SK-N-SH (cell line): ENCODE data around the gene ABHD15. TPM values are rescaled to one million over a fixed set of nuclear protein-coding genes. Genes with fewer than 3 reads are reported as not detected.

Experiments used
- CTCF ChIA-PET: fragments of 300-600, 350-600 bp; formaldehyde crosslinking; extraction: SDS; loops from one replicate; lab custom pipeline; 2021; lab: Yijun Ruan, JAX
- POLR2A ChIA-PET: fragments of 350-600 bp; sonication (Branson Sonifier 250); formaldehyde crosslinking; extraction: SDS; loops from one replicate; lab custom pipeline; 2020; ENCODE audit warnings: antibody characterized with exemption, inconsistent platforms; lab: Yijun Ruan, JAX
- DNase-seq: peaks from one replicate; pipeline ENCODE4 v3.0.0; 2012
- H2AFZ ChIP-seq: fragments of 200-600 bp; sonication (generic); 2 replicates; pipeline ENCODE4 v1.8.1; 2016; ENCODE audit warnings: antibody characterized with exemption, mild to moderate bottlenecking, low read depth
- H3F3A ChIP-seq: fragments of 200-600 bp; sonication (generic); replicated peaks from 2 replicates; pipeline ENCODE3; 2016; ENCODE audit warnings: antibody characterized with exemption, mild to moderate bottlenecking; ENCODE audit not compliant: insufficient read depth
- H3K27ac ChIP-seq, 2 experiments: fragments of 200-500 bp in 1 of 2; fragments of 200-600 bp in 1 of 2; sonication (Bioruptor generic) in 1 of 2; sonication (generic), shearing (Covaris generic) in 1 of 2; 2 replicates each; pipeline versions ENCODE4 v1.5.1 to v1.6.1; 2014 to 2016; ENCODE audit warnings: low read depth in 2 of 2, inconsistent platforms in 1 of 2, low read length in 1 of 2, mild to moderate bottlenecking in 1 of 2, mixed read lengths in 1 of 2
- H3K27me3 ChIP-seq: fragments of 200-600 bp; sonication (generic), shearing (Covaris generic); 2 replicates; pipeline ENCODE4 v1.6.1; 2016; ENCODE audit warnings: mixed run types; ENCODE audit not compliant: insufficient read depth
- H3K36me3 ChIP-seq, 2 experiments: fragments of 200-500 bp in 1 of 2; fragments of 200-600 bp in 1 of 2; sonication (Bioruptor generic) in 1 of 2; sonication (generic) in 1 of 2; replicated peaks in 1 of 2; 2 replicates each; pipeline versions ENCODE3 to v1.5.1; 2014 to 2016; ENCODE audit warnings: low read length in 1 of 2, mild to moderate bottlenecking in 1 of 2; ENCODE audit not compliant: insufficient read depth in 2 of 2, control insufficient read depth in 1 of 2
- H3K4me1 ChIP-seq, 2 experiments: fragments of 200-500 bp in 1 of 2; fragments of 200-600 bp in 1 of 2; sonication (Bioruptor generic) in 1 of 2; sonication (generic), shearing (Covaris generic) in 1 of 2; 2 replicates each; pipeline versions ENCODE4 v1.5.1 to v1.6.1; 2014 to 2016; ENCODE audit warnings: low read depth in 1 of 2, low read length in 1 of 2, mixed run types in 1 of 2; ENCODE audit not compliant: insufficient read depth in 2 of 2, control insufficient read depth in 1 of 2
- H3K4me2 ChIP-seq: fragments of 200-600 bp; sonication (generic), shearing (Covaris generic); 2 replicates; pipeline ENCODE4 v1.6.1; 2017; ENCODE audit warnings: mixed run types
- H3K4me3 ChIP-seq, 2 experiments: fragments of 200-500 bp in 1 of 2; fragments of 200-600 bp in 1 of 2; sonication (Bioruptor generic) in 1 of 2; sonication (generic), shearing (Covaris generic) in 1 of 2; 2 replicates each; pipeline versions ENCODE4 v1.5.1 to v1.8.1; 2014 to 2016; ENCODE audit warnings: low read depth in 2 of 2, inconsistent platforms in 1 of 2, low read length in 1 of 2, mild to moderate bottlenecking in 1 of 2, mixed read lengths in 1 of 2, moderate library complexity in 1 of 2
- H3K79me2 ChIP-seq: fragments of 200-600 bp; sonication (generic); 2 replicates; pipeline ENCODE4 v1.8.1; 2017; ENCODE audit warnings: mild to moderate bottlenecking; ENCODE audit not compliant: insufficient read depth
- H3K9ac ChIP-seq: fragments of 200-600 bp; sonication (generic); 2 replicates; pipeline ENCODE4 v1.6.1; 2017; ENCODE audit warnings: mixed run types
- H3K9me2 ChIP-seq: fragments of 200-600 bp; sonication (generic); 2 replicates; pipeline ENCODE4 v1.6.1; 2017; ENCODE audit warnings: mixed run types
- H3K9me3 ChIP-seq: fragments of 200-600 bp; sonication (generic); 2 replicates; pipeline ENCODE4 v1.6.1; 2017; ENCODE audit warnings: mixed run types, mild to moderate bottlenecking, moderate library complexity
- H4K20me1 ChIP-seq: fragments of 200-600 bp; sonication (generic); 2 replicates; pipeline ENCODE4 v1.6.1; 2017; ENCODE audit warnings: mild to moderate bottlenecking, mixed run types; ENCODE audit not compliant: insufficient read depth
- CHD2 ChIP-seq: fragments of 150-350 bp; IDR thresholded peaks from 2 replicates; pipeline ENCODE4 v1.6.1; 2018; ENCODE audit warnings: low read length; ENCODE audit not compliant: partially characterized antibody
- ELF1 ChIP-seq: IDR thresholded peaks from 2 replicates; pipeline ENCODE4 v1.4.0; 2012
- EZH2phosphoT487 ChIP-seq: fragments of 200-600 bp; sonication (generic); IDR thresholded peaks from 2 replicates; pipeline ENCODE4 v1.6.1; 2017; ENCODE audit warnings: low read depth, mixed run types, mild to moderate bottlenecking, antibody characterized with exemption, moderate library complexity, borderline replicate concordance
- FOSL2 ChIP-seq: IDR thresholded peaks from 2 replicates; pipeline ENCODE4 v1.4.0; 2012; ENCODE audit warnings: low read depth, mild to moderate bottlenecking, moderate library complexity, borderline replicate concordance
- FOXJ3 ChIP-seq: sonication (generic); formaldehyde crosslinking; IDR thresholded peaks from 2 replicates; pipeline ENCODE4 v1.5.1; 2020; ENCODE audit warnings: mild to moderate bottlenecking, missing genetic modification reagents
- GABPA ChIP-seq: IDR thresholded peaks from 2 replicates; pipeline ENCODE4 v1.4.0; 2012; ENCODE audit warnings: low read depth, mild to moderate bottlenecking
- JUND ChIP-seq: IDR thresholded peaks from 2 replicates; pipeline ENCODE4 v1.4.0; 2012
- MXI1 ChIP-seq: IDR thresholded peaks from 2 replicates; pipeline ENCODE4 v1.6.1; 2012; ENCODE audit warnings: mild to moderate bottlenecking, low read depth, low read length, improper control_type of control experiment
- NFIC ChIP-seq: IDR thresholded peaks from 2 replicates; pipeline ENCODE4 v1.4.0; 2012; ENCODE audit warnings: borderline replicate concordance
- NRF1 ChIP-seq: IDR thresholded peaks from 2 replicates; pipeline ENCODE4 v1.6.1; 2012; ENCODE audit warnings: low read depth, mild to moderate bottlenecking, low read length
- RCOR1 ChIP-seq: fragments of 150-350 bp; IDR thresholded peaks from 2 replicates; pipeline ENCODE4 v1.6.1; 2017; ENCODE audit warnings: antibody characterized with exemption, low read length
- SIN3A ChIP-seq: IDR thresholded peaks from 2 replicates; pipeline ENCODE4 v1.6.1; 2012; ENCODE audit warnings: low read depth, mild to moderate bottlenecking, low read length, moderate library complexity, borderline replicate concordance
- TCF12 ChIP-seq: IDR thresholded peaks from 2 replicates; pipeline ENCODE4 v1.4.0; 2012
- WGBS: methylation state at CpG from one replicate; pipeline ENCODE4 v1.1.6; 2017; ENCODE audit warnings: low lambda C conversion rate; 5-methylcytosine and 5-hydroxymethylcytosine counted together
- polyA plus RNA-seq, 3 experiments: library from polyadenylated mRNA; depleted of rRNA; stranded (reverse); fragments of >200 nt; gene quantifications; 2 replicates each; pipeline ENCODE4 v1.2.3, GENCODE V29; 2012
- TF ChIP-seq, protein P1 (sequence below): IDR thresholded peaks from 2 replicates; pipeline ENCODE4 v1.6.1; 2012; ENCODE audit warnings: mild to moderate bottlenecking, low read depth, low read length, moderate library complexity
- TF ChIP-seq, protein P2 (sequence below): fragments of 200-600 bp; sonication (generic); IDR thresholded peaks from 2 replicates; pipeline ENCODE4 v1.6.1; 2017; ENCODE audit warnings: antibody characterized with exemption, mild to moderate bottlenecking, moderate library complexity
- TF ChIP-seq, protein P3 (sequence below): fragments of 150-350 bp; IDR thresholded peaks from 2 replicates; pipeline ENCODE4 v1.6.1; 2017; ENCODE audit warnings: antibody characterized with exemption, low read length, low read depth, borderline replicate concordance
- TF ChIP-seq, protein P4 (sequence below): fragments of 150-350 bp; IDR thresholded peaks from 2 replicates; pipeline ENCODE4 v1.6.1; 2016; ENCODE audit warnings: mild to moderate bottlenecking, low read depth, low read length
- TF ChIP-seq, protein P5 (sequence below): IDR thresholded peaks from 2 replicates; pipeline ENCODE4 v1.4.0; 2012; ENCODE audit warnings: low read depth, borderline replicate concordance

Gene ABHD15
- polyA plus RNA-seq, 1 of the 3 experiments (the other 2 are of a cell fraction) = 7.0 TPM

DNA sequence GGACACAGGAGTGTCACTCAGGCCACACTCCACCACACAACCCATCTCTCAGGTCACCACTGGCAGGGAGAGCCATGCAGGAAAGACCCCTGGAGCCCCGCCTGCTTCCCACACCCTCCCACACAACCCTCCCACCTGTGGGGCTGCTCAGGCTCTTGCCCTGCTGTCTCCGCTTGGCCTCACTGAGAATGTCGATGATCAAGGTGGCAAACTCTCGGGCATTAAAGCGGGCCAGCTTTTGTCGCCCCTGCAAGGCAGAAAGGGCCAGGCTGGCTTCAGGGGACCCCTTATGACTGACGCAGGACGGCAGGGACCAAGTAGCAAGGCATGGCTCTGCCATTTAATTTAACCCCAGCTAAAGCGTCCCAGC lies 10.1 kb upstream of the ABHD15 start:
- peaks cover 7% of the 10 kb centered on the region; the same call in 1 of the 2 replicates for H3K79me2 ChIP-seq
- H3K9me3 ChIP-seq = no peaks in the 10 kb centered on the region
- peaks cover 9 to 79% of the 10 kb centered on the region in 2 experiments for H3K36me3 ChIP-seq
- no peak for DNase-seq
- H3K9ac ChIP-seq = no peak overlapping the region
- no peak overlapping the region for H3K4me2 ChIP-seq
- TF ChIP-seq FOXJ3 (no peak), NFIC (no peak), EZH2phosphoT487 (no peak), MXI1 (no peak)
- no peak overlapping the region for H3K4me3 ChIP-seq
- peaks cover 11% of the 10 kb centered on the region for H4K20me1 ChIP-seq
- H2AFZ ChIP-seq = no peak overlapping the region
- H3K27ac ChIP-seq = no peak overlapping the region
- H3F3A ChIP-seq = peaks cover 5% of the 10 kb centered on the region
- ChIA-PET POLR2A (interaction anchor here (1.5 kb wide), 1 partner anchor 11 kb away, joined by 6 read pairs; no protein-coding TSS in a partner anchor), CTCF (interaction anchor here (0.8 to 12.7 kb wide), 4 partner anchors 7 to 517 kb away, joined by 4 to 166 read pairs (median 68); partner anchors contain the start of genes ABHD15, ANKRD13B and TP53I13)
- no peaks in the 10 kb centered on the region for H3K27me3 ChIP-seq
- H3K4me1 ChIP-seq = peaks cover 0 to 13% of the 10 kb centered on the region in 2 experiments; a peak in 1 of 4 replicates
- 100% methylated on average over 3 of the region's 9 CpGs for WGBS
- no peaks in the 10 kb centered on the region for H3K9me2 ChIP-seq

DNA sequence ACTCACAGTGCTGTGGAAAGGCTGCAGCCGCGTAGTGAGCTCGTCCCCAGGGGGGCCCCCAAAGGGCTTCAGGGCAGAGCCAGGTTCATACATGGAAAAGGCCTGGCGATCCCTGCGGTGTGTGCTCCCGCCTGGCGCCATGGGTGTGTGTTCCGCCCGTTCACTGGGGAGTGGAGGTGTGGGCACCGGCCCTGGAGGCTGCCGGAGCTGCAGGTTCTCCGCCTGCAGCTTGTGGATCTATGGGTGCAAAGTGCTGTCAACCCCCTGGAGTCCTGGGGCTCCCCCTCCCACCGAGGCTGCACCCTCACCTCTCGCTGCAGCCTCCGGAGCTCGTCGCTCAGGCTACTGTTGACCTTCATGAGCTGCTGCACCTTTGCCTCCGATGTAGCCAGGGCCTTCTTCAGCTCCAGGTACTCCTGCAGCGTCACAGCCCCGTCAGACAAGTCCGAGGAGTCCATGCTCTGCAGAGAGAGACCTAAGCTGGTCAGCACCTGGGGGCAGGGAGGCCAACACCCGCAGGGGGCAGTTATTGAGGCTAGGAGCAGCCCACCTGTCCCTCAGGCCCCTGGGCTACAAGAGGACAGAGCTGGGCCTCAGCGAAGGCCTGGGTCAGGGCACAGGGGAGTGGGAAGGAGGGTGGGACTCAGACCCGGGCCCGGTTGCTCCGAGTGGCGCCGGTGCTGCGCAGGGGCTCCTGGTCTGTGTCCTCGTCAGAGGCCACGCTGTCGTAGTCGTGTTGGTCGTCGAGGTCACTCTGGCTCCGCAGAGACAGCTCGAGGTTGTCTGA lies 9.6 kb upstream of the ABHD15 start:
- H3K9ac ChIP-seq = no peak overlapping the region
- peaks cover 9% of the 10 kb centered on the region for H4K20me1 ChIP-seq
- 98% methylated on average over 15 of the region's 37 CpGs for WGBS
- H3F3A ChIP-seq = peaks cover 5% of the 10 kb centered on the region
- H3K4me3 ChIP-seq = no peak overlapping the region
- peaks cover 0 to 16% of the 10 kb centered on the region in 2 experiments; a peak in 1 of 4 replicates for H3K4me1 ChIP-seq
- H3K4me2 ChIP-seq = no peak overlapping the region
- DNase-seq = no peak
- peaks cover 6% of the 10 kb centered on the region; the same call in 1 of the 2 replicates for H3K79me2 ChIP-seq
- ChIA-PET CTCF (interaction anchor here (0.8 to 12.7 kb wide), 6 partner anchors 6 to 517 kb away, joined by 3 to 166 read pairs (median 10); partner anchors contain the start of genes ABHD15, ANKRD13B and TP53I13), POLR2A (interaction anchor here (0.6 to 1.5 kb wide), 2 partner anchors 11 to 683 kb away, joined by 3 to 6 read pairs; no protein-coding TSS in a partner anchor)
- no peak overlapping the region for H3K27ac ChIP-seq
- no peak overlapping the region for H2AFZ ChIP-seq
- H3K9me2 ChIP-seq = no peaks in the 10 kb centered on the region
- peaks cover 9 to 73% of the 10 kb centered on the region in 2 experiments for H3K36me3 ChIP-seq
- no peaks in the 10 kb centered on the region for H3K9me3 ChIP-seq
- no peaks in the 10 kb centered on the region for H3K27me3 ChIP-seq
- TF ChIP-seq CHD2 = no peak
- TF ChIP-seq ELF1 = no peak
- TF ChIP-seq, protein P1, sequence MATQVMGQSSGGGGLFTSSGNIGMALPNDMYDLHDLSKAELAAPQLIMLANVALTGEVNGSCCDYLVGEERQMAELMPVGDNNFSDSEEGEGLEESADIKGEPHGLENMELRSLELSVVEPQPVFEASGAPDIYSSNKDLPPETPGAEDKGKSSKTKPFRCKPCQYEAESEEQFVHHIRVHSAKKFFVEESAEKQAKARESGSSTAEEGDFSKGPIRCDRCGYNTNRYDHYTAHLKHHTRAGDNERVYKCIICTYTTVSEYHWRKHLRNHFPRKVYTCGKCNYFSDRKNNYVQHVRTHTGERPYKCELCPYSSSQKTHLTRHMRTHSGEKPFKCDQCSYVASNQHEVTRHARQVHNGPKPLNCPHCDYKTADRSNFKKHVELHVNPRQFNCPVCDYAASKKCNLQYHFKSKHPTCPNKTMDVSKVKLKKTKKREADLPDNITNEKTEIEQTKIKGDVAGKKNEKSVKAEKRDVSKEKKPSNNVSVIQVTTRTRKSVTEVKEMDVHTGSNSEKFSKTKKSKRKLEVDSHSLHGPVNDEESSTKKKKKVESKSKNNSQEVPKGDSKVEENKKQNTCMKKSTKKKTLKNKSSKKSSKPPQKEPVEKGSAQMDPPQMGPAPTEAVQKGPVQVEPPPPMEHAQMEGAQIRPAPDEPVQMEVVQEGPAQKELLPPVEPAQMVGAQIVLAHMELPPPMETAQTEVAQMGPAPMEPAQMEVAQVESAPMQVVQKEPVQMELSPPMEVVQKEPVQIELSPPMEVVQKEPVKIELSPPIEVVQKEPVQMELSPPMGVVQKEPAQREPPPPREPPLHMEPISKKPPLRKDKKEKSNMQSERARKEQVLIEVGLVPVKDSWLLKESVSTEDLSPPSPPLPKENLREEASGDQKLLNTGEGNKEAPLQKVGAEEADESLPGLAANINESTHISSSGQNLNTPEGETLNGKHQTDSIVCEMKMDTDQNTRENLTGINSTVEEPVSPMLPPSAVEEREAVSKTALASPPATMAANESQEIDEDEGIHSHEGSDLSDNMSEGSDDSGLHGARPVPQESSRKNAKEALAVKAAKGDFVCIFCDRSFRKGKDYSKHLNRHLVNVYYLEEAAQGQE = no peak
- TF ChIP-seq, protein P2, sequence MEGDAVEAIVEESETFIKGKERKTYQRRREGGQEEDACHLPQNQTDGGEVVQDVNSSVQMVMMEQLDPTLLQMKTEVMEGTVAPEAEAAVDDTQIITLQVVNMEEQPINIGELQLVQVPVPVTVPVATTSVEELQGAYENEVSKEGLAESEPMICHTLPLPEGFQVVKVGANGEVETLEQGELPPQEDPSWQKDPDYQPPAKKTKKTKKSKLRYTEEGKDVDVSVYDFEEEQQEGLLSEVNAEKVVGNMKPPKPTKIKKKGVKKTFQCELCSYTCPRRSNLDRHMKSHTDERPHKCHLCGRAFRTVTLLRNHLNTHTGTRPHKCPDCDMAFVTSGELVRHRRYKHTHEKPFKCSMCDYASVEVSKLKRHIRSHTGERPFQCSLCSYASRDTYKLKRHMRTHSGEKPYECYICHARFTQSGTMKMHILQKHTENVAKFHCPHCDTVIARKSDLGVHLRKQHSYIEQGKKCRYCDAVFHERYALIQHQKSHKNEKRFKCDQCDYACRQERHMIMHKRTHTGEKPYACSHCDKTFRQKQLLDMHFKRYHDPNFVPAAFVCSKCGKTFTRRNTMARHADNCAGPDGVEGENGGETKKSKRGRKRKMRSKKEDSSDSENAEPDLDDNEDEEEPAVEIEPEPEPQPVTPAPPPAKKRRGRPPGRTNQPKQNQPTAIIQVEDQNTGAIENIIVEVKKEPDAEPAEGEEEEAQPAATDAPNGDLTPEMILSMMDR = no peak
- TF ChIP-seq SIN3A = no peak
- TF ChIP-seq FOSL2 = no peak
- TF ChIP-seq GABPA = no peak
- TF ChIP-seq, protein P3, sequence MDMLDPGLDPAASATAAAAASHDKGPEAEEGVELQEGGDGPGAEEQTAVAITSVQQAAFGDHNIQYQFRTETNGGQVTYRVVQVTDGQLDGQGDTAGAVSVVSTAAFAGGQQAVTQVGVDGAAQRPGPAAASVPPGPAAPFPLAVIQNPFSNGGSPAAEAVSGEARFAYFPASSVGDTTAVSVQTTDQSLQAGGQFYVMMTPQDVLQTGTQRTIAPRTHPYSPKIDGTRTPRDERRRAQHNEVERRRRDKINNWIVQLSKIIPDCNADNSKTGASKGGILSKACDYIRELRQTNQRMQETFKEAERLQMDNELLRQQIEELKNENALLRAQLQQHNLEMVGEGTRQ = no peak
- TF ChIP-seq NRF1 = no peak
- TF ChIP-seq TCF12 = no peak
- TF ChIP-seq, protein P4, sequence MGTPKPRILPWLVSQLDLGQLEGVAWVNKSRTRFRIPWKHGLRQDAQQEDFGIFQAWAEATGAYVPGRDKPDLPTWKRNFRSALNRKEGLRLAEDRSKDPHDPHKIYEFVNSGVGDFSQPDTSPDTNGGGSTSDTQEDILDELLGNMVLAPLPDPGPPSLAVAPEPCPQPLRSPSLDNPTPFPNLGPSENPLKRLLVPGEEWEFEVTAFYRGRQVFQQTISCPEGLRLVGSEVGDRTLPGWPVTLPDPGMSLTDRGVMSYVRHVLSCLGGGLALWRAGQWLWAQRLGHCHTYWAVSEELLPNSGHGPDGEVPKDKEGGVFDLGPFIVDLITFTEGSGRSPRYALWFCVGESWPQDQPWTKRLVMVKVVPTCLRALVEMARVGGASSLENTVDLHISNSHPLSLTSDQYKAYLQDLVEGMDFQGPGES = no peak
- TF ChIP-seq JUND = no peak
- TF ChIP-seq RCOR1 = no peak
- TF ChIP-seq, protein P5, sequence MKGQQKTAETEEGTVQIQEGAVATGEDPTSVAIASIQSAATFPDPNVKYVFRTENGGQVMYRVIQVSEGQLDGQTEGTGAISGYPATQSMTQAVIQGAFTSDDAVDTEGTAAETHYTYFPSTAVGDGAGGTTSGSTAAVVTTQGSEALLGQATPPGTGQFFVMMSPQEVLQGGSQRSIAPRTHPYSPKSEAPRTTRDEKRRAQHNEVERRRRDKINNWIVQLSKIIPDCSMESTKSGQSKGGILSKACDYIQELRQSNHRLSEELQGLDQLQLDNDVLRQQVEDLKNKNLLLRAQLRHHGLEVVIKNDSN = no peak
